WTC11 (cell line): ENCODE results near the gene CDH2. TPM values are rescaled to one million over a fixed set of nuclear protein-coding genes. Genes with fewer than 3 reads are reported as not detected.

Source experiments
- ATAC-seq: fragments of 200-7000 bp; cut with Tn5 transposase; 2 replicates; pipeline ENCODE4 v1.10.0; 2021; ENCODE audit warnings: mild to moderate bottlenecking, moderate library complexity
- CTCF ChIA-PET: fragments of 300-600 bp; sonication (Branson Sonifier 250); formaldehyde crosslinking; loops from one replicate; lab custom pipeline; 2021; ENCODE audit warnings: antibody characterized with exemption; lab: Charles Lee
- POLR2A ChIA-PET: fragments of 350-600 bp; sonication (Branson Sonifier 250); formaldehyde crosslinking; loops from one replicate; lab custom pipeline; 2021; ENCODE audit warnings: antibody characterized with exemption; lab: Charles Lee
- DNase-seq: peaks from one replicate; pipeline ENCODE4 v3.0.0; 2021; ENCODE audit warnings: low spot score
- H3K27ac Mint-ChIP-seq: 2 replicates; pipeline ENCODE4 v1.8.0; 2021; ENCODE audit warnings: mixed read lengths
- H3K27me3 Mint-ChIP-seq: 2 replicates; pipeline ENCODE4 v1.8.0; 2021; ENCODE audit warnings: low read depth, mild to moderate bottlenecking, moderate library complexity, mixed read lengths
- H3K36me3 Mint-ChIP-seq: 2 replicates; pipeline ENCODE4 v1.8.0; 2021; ENCODE audit warnings: mixed read lengths
- H3K4me1 Mint-ChIP-seq: 2 replicates; pipeline ENCODE4 v1.8.0; 2022; ENCODE audit warnings: mixed read lengths
- H3K4me3 Mint-ChIP-seq: 2 replicates; pipeline ENCODE4 v1.8.0; 2021; ENCODE audit warnings: mild to moderate bottlenecking, moderate library complexity, mixed read lengths
- H3K9me3 Mint-ChIP-seq: 2 replicates; pipeline ENCODE4 v1.8.0; 2021; ENCODE audit warnings: mixed read lengths
- ARID4B ChIP-seq: sonication (generic); formaldehyde crosslinking; IDR thresholded peaks from 2 replicates; pipeline ENCODE4 v1.8.0; 2023; ENCODE audit warnings: missing genetic modification reagents, mild to moderate bottlenecking, borderline replicate concordance
- CBFB ChIP-seq: sonication (generic); formaldehyde crosslinking; IDR thresholded peaks from 2 replicates; pipeline ENCODE4 v1.8.1; 2022; ENCODE audit warnings: mild to moderate bottlenecking, low read depth, missing genetic modification reagents
- CDX4 ChIP-seq: fragments of 250-450 bp; sonication (Bioruptor Pico); IDR thresholded peaks from 2 replicates; pipeline ENCODE4 v1.9.0; 2021; ENCODE audit warnings: moderate library complexity, mild to moderate bottlenecking, inconsistent platforms, borderline replicate concordance
- CREM ChIP-seq: sonication (generic); formaldehyde crosslinking; IDR thresholded peaks from 2 replicates; pipeline ENCODE4 v1.8.1; 2022; ENCODE audit warnings: mild to moderate bottlenecking, missing genetic modification reagents, moderate library complexity
- E2F1 ChIP-seq: sonication (generic); formaldehyde crosslinking; IDR thresholded peaks from 2 replicates; pipeline ENCODE4 v1.8.0; 2022; ENCODE audit warnings: mild to moderate bottlenecking, missing genetic modification reagents
- ELF4 ChIP-seq: sonication (generic); formaldehyde crosslinking; IDR thresholded peaks from 2 replicates; pipeline ENCODE4 v1.8.1; 2022; ENCODE audit warnings: low read depth, mild to moderate bottlenecking, moderate library complexity, missing genetic modification reagents
- EMX1 ChIP-seq: fragments of 250-450 bp; sonication (Bioruptor Pico); IDR thresholded peaks from 2 replicates; pipeline ENCODE4 v1.8.0; 2021; ENCODE audit warnings: mild to moderate bottlenecking
- ERG ChIP-seq: fragments of 250-450 bp; sonication (Bioruptor Pico); IDR thresholded peaks from 2 replicates; pipeline ENCODE4 v1.8.0; 2021; ENCODE audit warnings: mild to moderate bottlenecking
- ESRRA ChIP-seq: sonication (generic); formaldehyde crosslinking; IDR thresholded peaks from 2 replicates; pipeline ENCODE4 v1.8.1; 2022; ENCODE audit warnings: mild to moderate bottlenecking, missing genetic modification reagents, borderline replicate concordance
- FOXJ3 ChIP-seq: sonication (generic); formaldehyde crosslinking; IDR thresholded peaks from 2 replicates; pipeline ENCODE4 v1.9.0; 2021; ENCODE audit warnings: missing genetic modification reagents, mild to moderate bottlenecking, borderline replicate concordance
- MLX ChIP-seq: sonication (generic); formaldehyde crosslinking; IDR thresholded peaks from 2 replicates; pipeline ENCODE4 v1.8.1; 2023; ENCODE audit warnings: mild to moderate bottlenecking, missing genetic modification reagents, moderate library complexity
- NFYB ChIP-seq: sonication (generic); formaldehyde crosslinking; conservative IDR thresholded peaks from 2 replicates; pipeline ENCODE4 v1.8.0; 2022; ENCODE audit warnings: low read depth, missing genetic modification reagents
- PREB ChIP-seq: sonication (generic); formaldehyde crosslinking; IDR thresholded peaks from 2 replicates; pipeline ENCODE4 v1.8.1; 2022; ENCODE audit warnings: mild to moderate bottlenecking, missing genetic modification reagents, moderate library complexity, borderline replicate concordance
- PRRX2 ChIP-seq: fragments of 250-450 bp; sonication (Bioruptor Pico); IDR thresholded peaks from 2 replicates; pipeline ENCODE4 v1.8.0; 2021; ENCODE audit warnings: mild to moderate bottlenecking
- SOX15 ChIP-seq: fragments of 250-450 bp; sonication (Bioruptor Pico); IDR thresholded peaks from 2 replicates; pipeline ENCODE4 v1.9.0; 2021; ENCODE audit warnings: mild to moderate bottlenecking
- TEAD4 ChIP-seq: sonication (generic); formaldehyde crosslinking; IDR thresholded peaks from 2 replicates; pipeline ENCODE4 v1.8.0; 2022; ENCODE audit warnings: mild to moderate bottlenecking, missing genetic modification reagents
- ZNF138 ChIP-seq: sonication (generic); formaldehyde crosslinking; conservative IDR thresholded peaks from 2 replicates; pipeline ENCODE4 v1.8.1; 2022; ENCODE audit warnings: mild to moderate bottlenecking, moderate library complexity, missing genetic modification reagents
- ZNF219 ChIP-seq: sonication (generic); formaldehyde crosslinking; IDR thresholded peaks from 2 replicates; pipeline ENCODE4 v1.8.0; 2023; ENCODE audit warnings: missing genetic modification reagents, mild to moderate bottlenecking, borderline replicate concordance
- ZNF232 ChIP-seq: sonication (generic); formaldehyde crosslinking; IDR thresholded peaks from 2 replicates; pipeline ENCODE4 v1.8.0; 2022; ENCODE audit warnings: mild to moderate bottlenecking, missing genetic modification reagents
- ZNF416 ChIP-seq: fragments of 250-450 bp; sonication (Bioruptor Pico); IDR thresholded peaks from 2 replicates; pipeline ENCODE4 v1.9.0; 2021; ENCODE audit warnings: mild to moderate bottlenecking, inconsistent platforms
- ZNF423 ChIP-seq: fragments of 250-450 bp; sonication (Bioruptor Pico); IDR thresholded peaks from 2 replicates; pipeline ENCODE4 v2.1.2; 2022; ENCODE audit warnings: mild to moderate bottlenecking, moderate library complexity
- ZSCAN18 ChIP-seq: fragments of 250-450 bp; sonication (Bioruptor Pico); IDR thresholded peaks from 2 replicates; pipeline ENCODE4 v2.1.2; 2022; ENCODE audit warnings: mild to moderate bottlenecking, moderate library complexity
- total RNA-seq: library from RNA; stranded (reverse); gene quantifications from 3 replicates; pipeline ENCODE4 v1.2.3, GENCODE V29; 2021

The CDH2 gene
- total RNA-seq, 1 experiment from 2014 or later = 17.3 TPM

GRCh38 chr18:28120828-28121515 lies 56.0 kb downstream of the CDH2 start (continued):
- TF ChIP-seq TEAD4 (no peak), ELF4 (no peak), ERG (CRISPR knock-in tag) (no peak), ZNF416 (CRISPR knock-in tag) (no peak), CREM (CRISPR knock-in tag) (no peak), PRRX2 (no peak), CBFB (CRISPR knock-in tag) (no peak), ZSCAN18 (CRISPR knock-in tag) (no peak), EMX1 (CRISPR knock-in tag) (no peak), ZNF232 (no peak), NFYB (CRISPR knock-in tag) (no peak), MLX (CRISPR knock-in tag) (no peak), ARID4B (CRISPR knock-in tag) (no peak), ZNF138 (CRISPR knock-in tag) (no peak)

- Mint-ChIP-seq H3K9me3 (no peaks in the 10 kb centered on the region), H3K4me1 (peaks cover 8% of the 10 kb centered on the region), H3K27ac (no peak overlapping the region), H3K36me3 (no peaks in the 10 kb centered on the region), H3K27me3 (no peaks in the 10 kb centered on the region), H3K4me3 (no peak overlapping the region)
- DNase-seq (no peak), ATAC-seq (no peak)
- POLR2A ChIA-PET = no interaction called here
- CTCF ChIA-PET = no interaction called here
- no peak for TF ChIP-seq SOX15 (CRISPR knock-in tag)
- no peak for TF ChIP-seq ZNF219 (CRISPR knock-in tag)
- TF ChIP-seq CBFB (CRISPR knock-in tag) = no peak
- no peak for TF ChIP-seq ZNF232
- no peak for TF ChIP-seq FOXJ3 (CRISPR knock-in tag)
- no peak for TF ChIP-seq CDX4 (CRISPR knock-in tag)
- TF ChIP-seq PREB (CRISPR knock-in tag) = no peak
- TF ChIP-seq E2F1 (CRISPR knock-in tag) = no peak
- TF ChIP-seq ZNF423 (CRISPR knock-in tag) = no peak
- TF ChIP-seq EMX1 (CRISPR knock-in tag) = no peak
- TF ChIP-seq ESRRA (CRISPR knock-in tag) = no peak
Measured at GRCh38 chr18:28116461-28116860, 60.5 kb downstream of the CDH2 start.
